IMR-90 (cell line): ENCODE measurements around the gene PWWP3B. TPM values are rescaled to one million over a fixed set of nuclear protein-coding genes. Genes with fewer than 3 reads are reported as not detected.

Source experiments
- polyA plus RNA-seq, 3 experiments: library from polyadenylated mRNA; depleted of rRNA; stranded (reverse); fragments of >200 nt; gene quantifications; 2 replicates each; pipeline ENCODE4 v1.2.3, GENCODE V29; 2012; ENCODE audit warnings: low replicate concordance in 1 of 3
- total RNA-seq: library from RNA; depleted of rRNA; stranded (reverse); fragments of >200 nt; gene quantifications from 2 replicates; pipeline ENCODE4 v1.2.3, GENCODE V29; 2012; rRNA removed

The PWWP3B gene
- total and polyA plus RNA-seq, 2 of the 4 experiments (the other 2 are of a cell fraction), result not detected

Other genes starting within 250 kb of the PWWP3B start
- not detected in 2 replicates for gene SERPINA7, start 129.6 kb upstream of the PWWP3B start, total RNA-seq
- gene SERPINA7, start 129.6 kb upstream of the PWWP3B start, polyA plus RNA-seq (2012; rRNA removed), result not detected in 2 replicates